ENCODE data around the gene ZGPAT.

DNA sequence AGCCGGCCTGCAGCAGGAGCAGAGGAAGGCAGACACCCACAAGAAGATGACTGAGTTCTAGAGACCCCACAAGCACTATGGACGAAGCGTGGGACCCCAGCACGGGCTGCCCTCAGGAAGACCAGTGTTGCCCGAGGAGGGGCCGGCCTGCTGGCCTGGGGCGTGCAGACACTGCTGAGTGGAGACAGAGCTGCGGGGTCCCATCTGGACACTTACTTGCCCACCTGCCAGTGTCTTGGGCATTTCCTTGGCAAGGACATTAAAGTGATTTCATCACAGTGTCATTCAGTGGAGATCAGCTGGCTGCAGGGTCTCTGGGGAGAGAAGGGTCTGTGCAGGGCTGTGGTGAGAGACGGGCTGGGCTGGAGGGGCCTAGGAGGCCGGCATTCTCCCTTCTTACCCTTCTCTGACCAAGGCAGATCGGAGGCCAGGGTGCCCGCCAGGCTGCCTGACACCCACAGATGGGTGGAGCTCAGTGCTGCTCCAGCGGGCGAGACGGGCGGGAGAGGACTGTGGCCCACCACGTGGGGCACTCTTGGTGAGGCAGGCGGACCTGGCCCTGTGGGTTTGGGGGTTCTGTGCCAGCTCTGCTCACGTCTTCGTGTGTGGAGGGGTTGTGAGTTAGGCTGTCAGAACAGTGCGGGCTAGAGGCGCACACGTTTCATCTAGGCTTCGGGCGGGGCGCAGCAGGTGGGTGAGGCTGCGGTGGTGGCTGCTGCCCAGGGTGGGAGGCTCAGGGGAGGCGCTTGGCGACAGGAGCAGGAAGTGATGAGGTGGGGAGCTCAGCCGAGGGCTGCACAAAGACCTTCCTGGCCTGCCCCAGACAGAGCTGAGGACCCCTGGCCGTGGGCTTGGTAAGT is 28.2 kb downstream of the ZGPAT start, which contains the start of gene LIME1:
- TF ChIP-seq SMARCA5 (IDR thresholded peaks at IDR 0.05) (0 out of 2 replicates have a peak, but pooled peaks have one; percentile 8), POLR2A (IDR thresholded peaks at IDR 0.05; ENCODE audit: low read depth, low read length) (peak; percentile 72), POLR2AphosphoS2 (IDR thresholded peaks at IDR 0.05; ENCODE audit: low read depth, low read length) (no peak), SMC3 (IDR thresholded peaks at IDR 0.05; ENCODE audit: borderline replicate concordance, low read length) (no peak)
- TF ChIP-seq, protein P1, sequence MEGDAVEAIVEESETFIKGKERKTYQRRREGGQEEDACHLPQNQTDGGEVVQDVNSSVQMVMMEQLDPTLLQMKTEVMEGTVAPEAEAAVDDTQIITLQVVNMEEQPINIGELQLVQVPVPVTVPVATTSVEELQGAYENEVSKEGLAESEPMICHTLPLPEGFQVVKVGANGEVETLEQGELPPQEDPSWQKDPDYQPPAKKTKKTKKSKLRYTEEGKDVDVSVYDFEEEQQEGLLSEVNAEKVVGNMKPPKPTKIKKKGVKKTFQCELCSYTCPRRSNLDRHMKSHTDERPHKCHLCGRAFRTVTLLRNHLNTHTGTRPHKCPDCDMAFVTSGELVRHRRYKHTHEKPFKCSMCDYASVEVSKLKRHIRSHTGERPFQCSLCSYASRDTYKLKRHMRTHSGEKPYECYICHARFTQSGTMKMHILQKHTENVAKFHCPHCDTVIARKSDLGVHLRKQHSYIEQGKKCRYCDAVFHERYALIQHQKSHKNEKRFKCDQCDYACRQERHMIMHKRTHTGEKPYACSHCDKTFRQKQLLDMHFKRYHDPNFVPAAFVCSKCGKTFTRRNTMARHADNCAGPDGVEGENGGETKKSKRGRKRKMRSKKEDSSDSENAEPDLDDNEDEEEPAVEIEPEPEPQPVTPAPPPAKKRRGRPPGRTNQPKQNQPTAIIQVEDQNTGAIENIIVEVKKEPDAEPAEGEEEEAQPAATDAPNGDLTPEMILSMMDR (IDR thresholded peaks at IDR 0.05 in 2 of 3, conservative IDR thresholded peaks at IDR 0.05 in 1 of 3; ENCODE audit: control insufficient read depth in 2 of 3, extremely low read depth in 1 of 3, insufficient read depth in 1 of 3, low read depth in 3 of 3, low read length in 3 of 3) = no peak
- TF ChIP-seq, protein P2, sequence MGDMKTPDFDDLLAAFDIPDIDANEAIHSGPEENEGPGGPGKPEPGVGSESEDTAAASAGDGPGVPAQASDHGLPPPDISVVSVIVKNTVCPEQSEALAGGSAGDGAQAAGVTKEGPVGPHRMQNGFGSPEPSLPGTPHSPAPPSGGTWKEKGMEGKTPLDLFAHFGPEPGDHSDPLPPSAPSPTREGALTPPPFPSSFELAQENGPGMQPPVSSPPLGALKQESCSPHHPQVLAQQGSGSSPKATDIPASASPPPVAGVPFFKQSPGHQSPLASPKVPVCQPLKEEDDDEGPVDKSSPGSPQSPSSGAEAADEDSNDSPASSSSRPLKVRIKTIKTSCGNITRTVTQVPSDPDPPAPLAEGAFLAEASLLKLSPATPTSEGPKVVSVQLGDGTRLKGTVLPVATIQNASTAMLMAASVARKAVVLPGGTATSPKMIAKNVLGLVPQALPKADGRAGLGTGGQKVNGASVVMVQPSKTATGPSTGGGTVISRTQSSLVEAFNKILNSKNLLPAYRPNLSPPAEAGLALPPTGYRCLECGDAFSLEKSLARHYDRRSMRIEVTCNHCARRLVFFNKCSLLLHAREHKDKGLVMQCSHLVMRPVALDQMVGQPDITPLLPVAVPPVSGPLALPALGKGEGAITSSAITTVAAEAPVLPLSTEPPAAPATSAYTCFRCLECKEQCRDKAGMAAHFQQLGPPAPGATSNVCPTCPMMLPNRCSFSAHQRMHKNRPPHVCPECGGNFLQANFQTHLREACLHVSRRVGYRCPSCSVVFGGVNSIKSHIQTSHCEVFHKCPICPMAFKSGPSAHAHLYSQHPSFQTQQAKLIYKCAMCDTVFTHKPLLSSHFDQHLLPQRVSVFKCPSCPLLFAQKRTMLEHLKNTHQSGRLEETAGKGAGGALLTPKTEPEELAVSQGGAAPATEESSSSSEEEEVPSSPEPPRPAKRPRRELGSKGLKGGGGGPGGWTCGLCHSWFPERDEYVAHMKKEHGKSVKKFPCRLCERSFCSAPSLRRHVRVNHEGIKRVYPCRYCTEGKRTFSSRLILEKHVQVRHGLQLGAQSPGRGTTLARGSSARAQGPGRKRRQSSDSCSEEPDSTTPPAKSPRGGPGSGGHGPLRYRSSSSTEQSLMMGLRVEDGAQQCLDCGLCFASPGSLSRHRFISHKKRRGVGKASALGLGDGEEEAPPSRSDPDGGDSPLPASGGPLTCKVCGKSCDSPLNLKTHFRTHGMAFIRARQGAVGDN (IDR thresholded peaks at IDR 0.05) = peak; percentile 67
- TF ChIP-seq, protein P3, sequence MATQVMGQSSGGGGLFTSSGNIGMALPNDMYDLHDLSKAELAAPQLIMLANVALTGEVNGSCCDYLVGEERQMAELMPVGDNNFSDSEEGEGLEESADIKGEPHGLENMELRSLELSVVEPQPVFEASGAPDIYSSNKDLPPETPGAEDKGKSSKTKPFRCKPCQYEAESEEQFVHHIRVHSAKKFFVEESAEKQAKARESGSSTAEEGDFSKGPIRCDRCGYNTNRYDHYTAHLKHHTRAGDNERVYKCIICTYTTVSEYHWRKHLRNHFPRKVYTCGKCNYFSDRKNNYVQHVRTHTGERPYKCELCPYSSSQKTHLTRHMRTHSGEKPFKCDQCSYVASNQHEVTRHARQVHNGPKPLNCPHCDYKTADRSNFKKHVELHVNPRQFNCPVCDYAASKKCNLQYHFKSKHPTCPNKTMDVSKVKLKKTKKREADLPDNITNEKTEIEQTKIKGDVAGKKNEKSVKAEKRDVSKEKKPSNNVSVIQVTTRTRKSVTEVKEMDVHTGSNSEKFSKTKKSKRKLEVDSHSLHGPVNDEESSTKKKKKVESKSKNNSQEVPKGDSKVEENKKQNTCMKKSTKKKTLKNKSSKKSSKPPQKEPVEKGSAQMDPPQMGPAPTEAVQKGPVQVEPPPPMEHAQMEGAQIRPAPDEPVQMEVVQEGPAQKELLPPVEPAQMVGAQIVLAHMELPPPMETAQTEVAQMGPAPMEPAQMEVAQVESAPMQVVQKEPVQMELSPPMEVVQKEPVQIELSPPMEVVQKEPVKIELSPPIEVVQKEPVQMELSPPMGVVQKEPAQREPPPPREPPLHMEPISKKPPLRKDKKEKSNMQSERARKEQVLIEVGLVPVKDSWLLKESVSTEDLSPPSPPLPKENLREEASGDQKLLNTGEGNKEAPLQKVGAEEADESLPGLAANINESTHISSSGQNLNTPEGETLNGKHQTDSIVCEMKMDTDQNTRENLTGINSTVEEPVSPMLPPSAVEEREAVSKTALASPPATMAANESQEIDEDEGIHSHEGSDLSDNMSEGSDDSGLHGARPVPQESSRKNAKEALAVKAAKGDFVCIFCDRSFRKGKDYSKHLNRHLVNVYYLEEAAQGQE (IDR thresholded peaks at IDR 0.05; ENCODE audit: low read depth, low read length) = no peak

All from GM12878 (cell line).